Gastroesophageal sphincter (tissue), 3 donors: ENCODE data around the gene THAP2.

Source experiments
- CTCF ChIP-seq, 4 experiments: fragments of 200-600 bp in 2 of 4; fragments of 450-650 bp in 2 of 4; sonication (generic) in 1 of 4; IDR thresholded peaks; one replicate each; pipeline ENCODE4 v1.5.1; 2017 to 2019; ENCODE audit warnings: antibody characterized with exemption in 4 of 4, mild to moderate bottlenecking in 2 of 4, moderate library complexity in 2 of 4
- POLR2A ChIP-seq, 2 donors: fragments of 450-650 bp; IDR thresholded peaks; one replicate each; pipeline ENCODE4 v1.6.1; 2017; ENCODE audit warnings: antibody characterized with exemption in 2 of 2, mild to moderate bottlenecking in 2 of 2, moderate library complexity in 1 of 2
- POLR2AphosphoS5 ChIP-seq: sonication (generic); formaldehyde crosslinking; IDR thresholded peaks from one replicate; pipeline ENCODE4 v1.6.1; 2017; ENCODE audit warnings: antibody characterized with exemption

GRCh38 chr12:71702590-71702989 lies 38.5 kb downstream of the THAP2 start:
- TF ChIP-seq POLR2AphosphoS5 (no peak), CTCF (IDR thresholded peaks at IDR 0.05) (no peak), POLR2A (IDR thresholded peaks at IDR 0.05) (no peak)
